Astrocyte (in vitro differentiated cells and primary cell): ENCODE measurements around the gene PDLIM1.

ENCODE experiments used
- EZH2 ChIP-seq: IDR thresholded peaks from 2 replicates; pipeline ENCODE4 v1.6.1; 2012; ENCODE audit warnings: mild to moderate bottlenecking, low read length, inconsistent platforms; ENCODE audit not compliant: insufficient read depth
- TF ChIP-seq, protein P1 (sequence below): IDR thresholded peaks from 2 replicates; pipeline ENCODE4 v1.5.1; 2011; ENCODE audit warnings: low read depth, mild to moderate bottlenecking, inconsistent platforms, low read length, moderate library complexity; ENCODE audit not compliant: insufficient read depth

DNA sequence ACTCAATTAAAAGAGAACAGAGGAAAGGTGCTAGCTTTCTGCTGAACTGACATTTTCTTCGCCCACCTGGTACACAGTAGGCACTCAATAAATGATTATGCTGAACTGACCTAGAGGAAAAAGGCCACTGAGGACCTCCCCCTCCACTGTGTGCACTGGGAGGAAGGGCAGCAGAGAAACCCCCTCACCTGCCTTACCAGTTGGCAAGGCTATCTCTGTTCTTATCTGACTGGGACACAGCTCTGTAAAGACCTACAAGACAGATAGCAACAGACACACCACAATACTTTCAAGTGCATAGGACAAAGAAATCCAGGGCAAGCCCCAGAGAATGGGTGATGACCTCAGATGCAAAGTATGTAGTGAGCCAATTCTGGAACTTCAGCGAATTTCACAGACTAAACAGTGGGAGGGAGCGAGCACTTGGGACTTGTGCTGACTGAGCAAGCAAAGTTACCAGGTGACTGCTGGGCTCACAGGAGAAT lies 30.4 kb downstream of the PDLIM1 start:
- no peak for TF ChIP-seq EZH2
- TF ChIP-seq, protein P1, sequence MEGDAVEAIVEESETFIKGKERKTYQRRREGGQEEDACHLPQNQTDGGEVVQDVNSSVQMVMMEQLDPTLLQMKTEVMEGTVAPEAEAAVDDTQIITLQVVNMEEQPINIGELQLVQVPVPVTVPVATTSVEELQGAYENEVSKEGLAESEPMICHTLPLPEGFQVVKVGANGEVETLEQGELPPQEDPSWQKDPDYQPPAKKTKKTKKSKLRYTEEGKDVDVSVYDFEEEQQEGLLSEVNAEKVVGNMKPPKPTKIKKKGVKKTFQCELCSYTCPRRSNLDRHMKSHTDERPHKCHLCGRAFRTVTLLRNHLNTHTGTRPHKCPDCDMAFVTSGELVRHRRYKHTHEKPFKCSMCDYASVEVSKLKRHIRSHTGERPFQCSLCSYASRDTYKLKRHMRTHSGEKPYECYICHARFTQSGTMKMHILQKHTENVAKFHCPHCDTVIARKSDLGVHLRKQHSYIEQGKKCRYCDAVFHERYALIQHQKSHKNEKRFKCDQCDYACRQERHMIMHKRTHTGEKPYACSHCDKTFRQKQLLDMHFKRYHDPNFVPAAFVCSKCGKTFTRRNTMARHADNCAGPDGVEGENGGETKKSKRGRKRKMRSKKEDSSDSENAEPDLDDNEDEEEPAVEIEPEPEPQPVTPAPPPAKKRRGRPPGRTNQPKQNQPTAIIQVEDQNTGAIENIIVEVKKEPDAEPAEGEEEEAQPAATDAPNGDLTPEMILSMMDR: no peak
